ENCODE results near the gene MX2. TPM values are rescaled to one million over a fixed set of nuclear protein-coding genes. Genes with fewer than 3 reads are reported as not detected.

Gene MX2
- total and polyA plus RNA-seq, 4 donors, result 0.69 to 4.7 (median 2.2) TPM

DNA sequence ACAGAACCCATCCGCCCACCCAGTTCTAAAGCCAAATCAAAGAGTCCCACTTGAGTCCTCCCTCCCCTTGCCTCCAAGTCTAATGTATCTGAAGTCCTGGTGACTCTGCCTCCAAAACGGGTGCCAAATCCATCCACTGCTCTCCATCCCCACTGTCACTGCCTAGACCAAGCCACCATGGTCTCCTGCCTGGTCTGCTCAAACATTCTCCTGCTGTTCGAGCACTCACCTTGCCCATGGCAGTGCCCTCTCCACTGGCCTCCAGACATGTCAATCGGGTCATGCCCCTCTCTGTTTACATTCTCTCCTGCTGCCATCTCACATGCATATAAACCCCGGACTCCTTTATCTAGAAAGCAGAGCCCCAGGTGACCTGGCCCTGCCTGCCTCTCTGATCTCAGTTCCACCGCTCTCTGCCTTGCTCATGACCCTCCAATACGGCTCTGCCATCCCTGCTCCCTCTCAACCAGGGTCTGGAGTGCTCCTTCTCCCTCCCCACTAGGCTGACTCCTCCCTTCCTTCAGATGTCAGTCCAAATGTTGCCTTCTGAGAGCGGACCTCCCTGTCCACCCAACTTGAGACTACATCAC, 32.1 kb downstream of the MX2 start:
- Histone ChIP-seq H3K36me3 (ENCODE audit: control insufficient read depth in 4 of 4, insufficient read depth in 3 of 4, low read depth in 1 of 4, low read length in 3 of 4) (peaks cover 0 to 4% (median 1%) of the 10 kb centered on the region in 4 donors), H3K27ac (ENCODE audit: low read depth in 1 of 2, low read length in 2 of 2) (no peak overlapping the region), H3K4me1 (ENCODE audit: control insufficient read depth in 4 of 4, insufficient read depth in 4 of 4, low read length in 3 of 4) (no peaks in the 10 kb centered on the region), H3K27me3 (ENCODE audit: control insufficient read depth in 4 of 4, insufficient read depth in 4 of 4, low read length in 3 of 4) (no peaks in the 10 kb centered on the region), H3K9ac (ENCODE audit: low read depth in 1 of 2, low read length in 2 of 2) (no peak overlapping the region), H3K9me3 (ENCODE audit: control insufficient read depth in 4 of 4, low read length in 3 of 4) (no peaks in the 10 kb centered on the region), H3K4me3 (ENCODE audit: low read depth in 1 of 3, low read length in 3 of 3) (no peak overlapping the region)
- no peak for TF ChIP-seq NR2F2 (IDR thresholded peaks at IDR 0.05)
- TF ChIP-seq EGR1 (IDR thresholded peaks at IDR 0.05; ENCODE audit: low read depth in 2 of 2), result no peak
- no peak for TF ChIP-seq GABPA (IDR thresholded peaks at IDR 0.05 in 1 of 2, conservative IDR thresholded peaks at IDR 0.05 in 1 of 2)
- no peak for TF ChIP-seq HNF4A (conservative IDR thresholded peaks at IDR 0.05)
- TF ChIP-seq RAD21 (IDR thresholded peaks at IDR 0.05), result no peak
- TF ChIP-seq HNF4G (IDR thresholded peaks at IDR 0.05), result no peak
- TF ChIP-seq, protein P1, sequence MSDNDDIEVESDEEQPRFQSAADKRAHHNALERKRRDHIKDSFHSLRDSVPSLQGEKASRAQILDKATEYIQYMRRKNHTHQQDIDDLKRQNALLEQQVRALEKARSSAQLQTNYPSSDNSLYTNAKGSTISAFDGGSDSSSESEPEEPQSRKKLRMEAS (IDR thresholded peaks at IDR 0.05), result no peak
- TF ChIP-seq FOXA2 (IDR thresholded peaks at IDR 0.05), result no peak
- TF ChIP-seq, protein P2, sequence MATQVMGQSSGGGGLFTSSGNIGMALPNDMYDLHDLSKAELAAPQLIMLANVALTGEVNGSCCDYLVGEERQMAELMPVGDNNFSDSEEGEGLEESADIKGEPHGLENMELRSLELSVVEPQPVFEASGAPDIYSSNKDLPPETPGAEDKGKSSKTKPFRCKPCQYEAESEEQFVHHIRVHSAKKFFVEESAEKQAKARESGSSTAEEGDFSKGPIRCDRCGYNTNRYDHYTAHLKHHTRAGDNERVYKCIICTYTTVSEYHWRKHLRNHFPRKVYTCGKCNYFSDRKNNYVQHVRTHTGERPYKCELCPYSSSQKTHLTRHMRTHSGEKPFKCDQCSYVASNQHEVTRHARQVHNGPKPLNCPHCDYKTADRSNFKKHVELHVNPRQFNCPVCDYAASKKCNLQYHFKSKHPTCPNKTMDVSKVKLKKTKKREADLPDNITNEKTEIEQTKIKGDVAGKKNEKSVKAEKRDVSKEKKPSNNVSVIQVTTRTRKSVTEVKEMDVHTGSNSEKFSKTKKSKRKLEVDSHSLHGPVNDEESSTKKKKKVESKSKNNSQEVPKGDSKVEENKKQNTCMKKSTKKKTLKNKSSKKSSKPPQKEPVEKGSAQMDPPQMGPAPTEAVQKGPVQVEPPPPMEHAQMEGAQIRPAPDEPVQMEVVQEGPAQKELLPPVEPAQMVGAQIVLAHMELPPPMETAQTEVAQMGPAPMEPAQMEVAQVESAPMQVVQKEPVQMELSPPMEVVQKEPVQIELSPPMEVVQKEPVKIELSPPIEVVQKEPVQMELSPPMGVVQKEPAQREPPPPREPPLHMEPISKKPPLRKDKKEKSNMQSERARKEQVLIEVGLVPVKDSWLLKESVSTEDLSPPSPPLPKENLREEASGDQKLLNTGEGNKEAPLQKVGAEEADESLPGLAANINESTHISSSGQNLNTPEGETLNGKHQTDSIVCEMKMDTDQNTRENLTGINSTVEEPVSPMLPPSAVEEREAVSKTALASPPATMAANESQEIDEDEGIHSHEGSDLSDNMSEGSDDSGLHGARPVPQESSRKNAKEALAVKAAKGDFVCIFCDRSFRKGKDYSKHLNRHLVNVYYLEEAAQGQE (IDR thresholded peaks at IDR 0.05), result no peak
- no peak for TF ChIP-seq FOXA1 (IDR thresholded peaks at IDR 0.05)
- TF ChIP-seq YY1 (IDR thresholded peaks at IDR 0.05), result no peak
- TF ChIP-seq, protein P3, sequence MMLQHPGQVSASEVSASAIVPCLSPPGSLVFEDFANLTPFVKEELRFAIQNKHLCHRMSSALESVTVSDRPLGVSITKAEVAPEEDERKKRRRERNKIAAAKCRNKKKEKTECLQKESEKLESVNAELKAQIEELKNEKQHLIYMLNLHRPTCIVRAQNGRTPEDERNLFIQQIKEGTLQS (IDR thresholded peaks at IDR 0.05), result no peak
- no peak for TF ChIP-seq TAF1 (conservative IDR thresholded peaks at IDR 0.05)
- TF ChIP-seq, protein P4, sequence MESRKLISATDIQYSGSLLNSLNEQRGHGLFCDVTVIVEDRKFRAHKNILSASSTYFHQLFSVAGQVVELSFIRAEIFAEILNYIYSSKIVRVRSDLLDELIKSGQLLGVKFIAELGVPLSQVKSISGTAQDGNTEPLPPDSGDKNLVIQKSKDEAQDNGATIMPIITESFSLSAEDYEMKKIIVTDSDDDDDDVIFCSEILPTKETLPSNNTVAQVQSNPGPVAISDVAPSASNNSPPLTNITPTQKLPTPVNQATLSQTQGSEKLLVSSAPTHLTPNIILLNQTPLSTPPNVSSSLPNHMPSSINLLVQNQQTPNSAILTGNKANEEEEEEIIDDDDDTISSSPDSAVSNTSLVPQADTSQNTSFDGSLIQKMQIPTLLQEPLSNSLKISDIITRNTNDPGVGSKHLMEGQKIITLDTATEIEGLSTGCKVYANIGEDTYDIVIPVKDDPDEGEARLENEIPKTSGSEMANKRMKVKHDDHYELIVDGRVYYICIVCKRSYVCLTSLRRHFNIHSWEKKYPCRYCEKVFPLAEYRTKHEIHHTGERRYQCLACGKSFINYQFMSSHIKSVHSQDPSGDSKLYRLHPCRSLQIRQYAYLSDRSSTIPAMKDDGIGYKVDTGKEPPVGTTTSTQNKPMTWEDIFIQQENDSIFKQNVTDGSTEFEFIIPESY (IDR thresholded peaks at IDR 0.05), result no peak
- TF ChIP-seq RXRA (IDR thresholded peaks at IDR 0.05), result no peak
- TF ChIP-seq JUND (IDR thresholded peaks at IDR 0.05), result no peak
- TF ChIP-seq, protein P5, sequence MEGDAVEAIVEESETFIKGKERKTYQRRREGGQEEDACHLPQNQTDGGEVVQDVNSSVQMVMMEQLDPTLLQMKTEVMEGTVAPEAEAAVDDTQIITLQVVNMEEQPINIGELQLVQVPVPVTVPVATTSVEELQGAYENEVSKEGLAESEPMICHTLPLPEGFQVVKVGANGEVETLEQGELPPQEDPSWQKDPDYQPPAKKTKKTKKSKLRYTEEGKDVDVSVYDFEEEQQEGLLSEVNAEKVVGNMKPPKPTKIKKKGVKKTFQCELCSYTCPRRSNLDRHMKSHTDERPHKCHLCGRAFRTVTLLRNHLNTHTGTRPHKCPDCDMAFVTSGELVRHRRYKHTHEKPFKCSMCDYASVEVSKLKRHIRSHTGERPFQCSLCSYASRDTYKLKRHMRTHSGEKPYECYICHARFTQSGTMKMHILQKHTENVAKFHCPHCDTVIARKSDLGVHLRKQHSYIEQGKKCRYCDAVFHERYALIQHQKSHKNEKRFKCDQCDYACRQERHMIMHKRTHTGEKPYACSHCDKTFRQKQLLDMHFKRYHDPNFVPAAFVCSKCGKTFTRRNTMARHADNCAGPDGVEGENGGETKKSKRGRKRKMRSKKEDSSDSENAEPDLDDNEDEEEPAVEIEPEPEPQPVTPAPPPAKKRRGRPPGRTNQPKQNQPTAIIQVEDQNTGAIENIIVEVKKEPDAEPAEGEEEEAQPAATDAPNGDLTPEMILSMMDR (IDR thresholded peaks at IDR 0.05; ENCODE audit: low read depth, low read length, missing input control), result no peak
- no peak for TF ChIP-seq SP1 (IDR thresholded peaks at IDR 0.05)
- no peak for DNase-seq (ENCODE audit: low spot score)
- WGBS, result 74% methylated on average over 8 of the region's 8 CpGs
